Endothelial cell of umbilical vein (primary cell): ENCODE data around the gene UPF2. TPM values are rescaled to one million over a fixed set of nuclear protein-coding genes. Genes with fewer than 3 reads are reported as not detected.
"Not testable (repeated sequence)": the region's sequence is repeated elsewhere in the genome, so short reads cannot be mapped to it uniquely, and the experiment has no call there.

Experiments used
- BruUV-seq: library from RNA; stranded (reverse); fragments of 400-500 nt; replicated peaks from 2 replicates; lab custom pipeline; 2021; lab: Mats Ljungman, UMichigan
- CTCF ChIA-PET: fragments of 300-600, 350-600 bp; sonication (Branson Sonifier 250); formaldehyde crosslinking; loops from one replicate; lab custom pipeline; 2021; ENCODE audit warnings: antibody characterized with exemption, inconsistent platforms; lab: Charles Lee
- POLR2A ChIA-PET: fragments of 300-600, 350-600 bp; sonication (Branson Sonifier 250); formaldehyde crosslinking; loops from one replicate; lab custom pipeline; 2021; ENCODE audit warnings: antibody characterized with exemption, inconsistent platforms; lab: Charles Lee
- DNase-seq: peaks from one replicate; pipeline ENCODE4 v3.0.0-alpha.2; 2011; ENCODE audit warnings: low read depth, low spot score
- FAIRE-seq: peaks from 2 replicates; lab custom pipeline; 2011; peaks lifted over from hg19 to GRCh38; lab: Jason Lieb, UNC
- H2AFZ ChIP-seq: 2 replicates; pipeline ENCODE4 v1.6.0; 2012; ENCODE audit warnings: low read depth, low read length, control low read depth, inconsistent platforms
- H3K27ac ChIP-seq: 2 replicates; pipeline ENCODE4 v1.5.1; 2011; ENCODE audit warnings: low read depth, mild to moderate bottlenecking, control low read depth, low read length, moderate library complexity; ENCODE audit not compliant: insufficient read depth
- H3K27me3 ChIP-seq, 2 experiments: 2 replicates each; pipeline versions ENCODE4 v1.6.0 to v1.6.1; 2011; ENCODE audit warnings: low read length in 2 of 2, mixed read lengths in 1 of 2; ENCODE audit not compliant: control insufficient read depth in 2 of 2, insufficient read depth in 2 of 2
- H3K36me3 ChIP-seq, 2 experiments: 2 replicates in 1 of 2; 3 replicates in 1 of 2; pipeline ENCODE4 v1.5.1; 2011; ENCODE audit warnings: low read length in 2 of 2, mild to moderate bottlenecking in 1 of 2, moderate library complexity in 1 of 2; ENCODE audit not compliant: control insufficient read depth in 2 of 2, insufficient read depth in 2 of 2; ENCODE audit errors: extremely low read depth in 1 of 2
- H3K4me1 ChIP-seq: 3 replicates; pipeline ENCODE4 v1.5.1; 2011; ENCODE audit warnings: mild to moderate bottlenecking, low read length; ENCODE audit not compliant: control insufficient read depth, insufficient read depth; ENCODE audit errors: extremely low read depth
- H3K4me2 ChIP-seq: 2 replicates; pipeline ENCODE4 v1.6.1; 2011; ENCODE audit warnings: low read length, control low read depth, mixed read lengths; ENCODE audit not compliant: insufficient read depth
- H3K4me3 ChIP-seq, 3 experiments: fragments of 200-600 bp in 1 of 3; sonication (generic), shearing (Covaris generic) in 1 of 3; replicated peaks in 1 of 3; 2 replicates each; pipeline ENCODE4 v1.5.1; 2011 to 2016; ENCODE audit warnings: control low read depth in 3 of 3, low read length in 3 of 3, mild to moderate bottlenecking in 2 of 3, inconsistent platforms in 1 of 3, low read depth in 1 of 3, moderate library complexity in 1 of 3; ENCODE audit not compliant: insufficient read depth in 1 of 3
- H3K79me2 ChIP-seq: 2 replicates; pipeline ENCODE4 v1.6.0; 2012; ENCODE audit warnings: low read length, inconsistent platforms; ENCODE audit not compliant: control insufficient read depth, insufficient read depth
- H3K9ac ChIP-seq: replicated peaks from 2 replicates; pipeline ENCODE3; 2011; ENCODE audit warnings: low read length, control low read depth; ENCODE audit not compliant: insufficient read depth; ENCODE audit errors: extremely low read depth
- H3K9me1 ChIP-seq: replicated peaks from 3 replicates; pipeline ENCODE4 v1.6.0; 2011; ENCODE audit warnings: mild to moderate bottlenecking, low read length; ENCODE audit not compliant: control insufficient read depth, insufficient read depth; ENCODE audit errors: extremely low read depth
- H3K9me3 ChIP-seq: replicated peaks from 2 replicates; pipeline ENCODE4 v1.5.1; 2012; ENCODE audit warnings: low read length, inconsistent platforms; ENCODE audit not compliant: control insufficient read depth, insufficient read depth
- H4K20me1 ChIP-seq: replicated peaks from 2 replicates; pipeline ENCODE3; 2011; ENCODE audit warnings: mild to moderate bottlenecking, low read length; ENCODE audit not compliant: control insufficient read depth, insufficient read depth; ENCODE audit errors: extremely low read depth
- CTCF ChIP-seq, 2 donors: IDR thresholded peaks; 1 replicate in 1 of 2; 2 replicates in 1 of 2; pipeline ENCODE4 v1.5.1; 2011; ENCODE audit warnings: low read length in 2 of 2, mild to moderate bottlenecking in 2 of 2, moderate library complexity in 2 of 2, control low read depth in 1 of 2, inconsistent platforms in 1 of 2, low read depth in 1 of 2; ENCODE audit not compliant: insufficient read depth in 1 of 2; ENCODE audit errors: extremely low read depth in 1 of 2
- EZH2 ChIP-seq: IDR thresholded peaks from 2 replicates; pipeline ENCODE4 v1.6.1; 2012; ENCODE audit warnings: borderline replicate concordance, low read depth, mild to moderate bottlenecking, moderate library complexity, low read length, inconsistent platforms; ENCODE audit not compliant: severe bottlenecking
- FOS ChIP-seq: IDR thresholded peaks from 2 replicates; pipeline ENCODE4 v1.6.1; 2011; ENCODE audit warnings: mild to moderate bottlenecking, low read length, moderate library complexity, borderline replicate concordance; ENCODE audit not compliant: insufficient read depth
- GATA2 ChIP-seq: IDR thresholded peaks from 2 replicates; pipeline ENCODE4 v1.7.0; 2011; ENCODE audit warnings: low read depth, mild to moderate bottlenecking, moderate library complexity, mixed read lengths, low read length; ENCODE audit not compliant: insufficient read length, insufficient read depth
- JUN ChIP-seq: IDR thresholded peaks from 2 replicates; pipeline ENCODE4 v1.6.1; 2011; ENCODE audit warnings: borderline replicate concordance, low read depth; ENCODE audit not compliant: insufficient read length, insufficient read depth
- MYC ChIP-seq: IDR thresholded peaks from one replicate; pipeline ENCODE4 v1.6.1; 2011; ENCODE audit warnings: mild to moderate bottlenecking, low read depth, low read length
- POLR2A ChIP-seq: IDR thresholded peaks from 2 replicates; pipeline ENCODE4 v1.6.1; 2012; ENCODE audit warnings: low read depth, mild to moderate bottlenecking, control low read depth, low read length
- POLR2AphosphoS5 ChIP-seq: IDR thresholded peaks from 2 replicates; pipeline ENCODE4 v1.6.1; 2012; ENCODE audit warnings: low read depth, mild to moderate bottlenecking, control low read depth, low read length, moderate library complexity; ENCODE audit not compliant: insufficient read depth
- dilution Hi-C: fragments of 300-500 bp; cut with MboI; formaldehyde crosslinking; loops from one replicate; pipeline ENCODE4 v1.15.0; 2019; ENCODE audit warnings: low sequenced_read_pairs; ENCODE audit not compliant: extremely low pct_ligation_motif_present
- intact Hi-C: fragments of 100-400 bp; cut with micrococcal nuclease; formaldehyde crosslinking; loops from one replicate; pipeline ENCODE4 v1.10.0; 2022
- polyA plus RNA-seq, 4 experiments: library from polyadenylated mRNA; depleted of rRNA in 3 of 4; stranded (reverse) in 3 of 4; unstranded in 1 of 4; fragments of >200 nt; gene quantifications; 2 replicates each; pipeline versions ENCODE4 v1.2.1 to v1.2.3, GENCODE V29; 2011 to 2012; ENCODE audit warnings: missing spikeins in 1 of 4
- total RNA-seq: library from RNA; stranded (reverse); gene quantifications from 2 replicates; pipeline ENCODE4 v1.2.3, GENCODE V29; 2021
- TF ChIP-seq, protein P1 (sequence below): IDR thresholded peaks from 2 replicates; pipeline ENCODE4 v1.6.1; 2011; ENCODE audit not compliant: insufficient read depth, insufficient read length

The UPF2 gene
- total and polyA plus RNA-seq, 2 donors (not counting 3 experiments of a cell fraction or from before 2014, with no cell fraction given) = 4.8 to 27.7 TPM

DNA sequence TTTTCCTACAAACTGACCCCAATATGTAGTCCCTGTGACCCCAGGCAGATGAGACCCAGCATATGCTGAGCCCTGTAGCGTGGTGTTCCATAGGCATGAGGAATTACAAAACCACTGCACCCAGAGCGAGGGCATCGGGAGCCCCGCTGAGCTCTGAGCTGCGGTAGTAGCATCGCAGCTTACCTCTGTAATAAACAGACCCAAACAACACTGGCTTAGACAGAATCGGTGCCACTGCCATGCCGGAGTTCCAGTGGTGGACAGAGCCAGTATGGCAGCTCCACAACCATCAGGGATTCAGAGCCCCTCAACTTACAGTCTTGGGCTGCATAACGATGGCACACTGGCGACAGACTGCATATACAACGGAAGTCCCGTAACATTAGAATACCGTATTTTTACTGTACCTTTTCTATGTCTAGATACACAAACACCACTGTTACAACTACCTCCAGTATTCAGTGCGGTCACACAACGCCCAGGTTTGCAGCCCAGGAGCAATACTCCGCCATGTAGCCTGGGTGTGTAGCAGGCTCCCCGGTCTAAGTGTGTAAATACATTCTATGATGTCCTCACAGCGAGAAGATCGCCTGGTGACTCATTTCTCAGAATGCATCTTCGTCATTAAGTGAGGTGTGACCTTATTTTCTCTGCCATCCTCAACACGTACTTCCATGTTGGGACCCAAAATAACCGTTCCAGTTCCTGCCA is 150.7 kb downstream of the UPF2 start:
- Histone ChIP-seq H3K4me2 (no peak overlapping the region), H4K20me1 (no peaks in the 10 kb centered on the region), H3K79me2 (no peaks in the 10 kb centered on the region), H3K9me3 (no peaks in the 10 kb centered on the region), H3K27ac (no peak overlapping the region), H3K9ac (no peak overlapping the region), H3K4me3 (no peak overlapping the region), H3K27me3 (no peaks in the 10 kb centered on the region), H3K4me1 (no peaks in the 10 kb centered on the region), H2AFZ (no peak overlapping the region), H3K9me1 (no peaks in the 10 kb centered on the region), H3K36me3 (no peaks in the 10 kb centered on the region)
- TF ChIP-seq POLR2AphosphoS5 (no peak), MYC (no peak), EZH2 (no peak), JUN (no peak), POLR2A (no peak), CTCF (IDR thresholded peaks at IDR 0.05; ENCODE audit: extremely low read depth in 1 of 2, insufficient read depth in 1 of 2, low read depth in 1 of 2, low read length in 2 of 2) (no peak), GATA2 (no peak), FOS (no peak)
- TF ChIP-seq, protein P1, sequence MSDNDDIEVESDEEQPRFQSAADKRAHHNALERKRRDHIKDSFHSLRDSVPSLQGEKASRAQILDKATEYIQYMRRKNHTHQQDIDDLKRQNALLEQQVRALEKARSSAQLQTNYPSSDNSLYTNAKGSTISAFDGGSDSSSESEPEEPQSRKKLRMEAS = no peak
- ChIA-PET CTCF (interaction anchor here (1.0 kb wide), 1 partner anchor 10 kb away, joined by 4 read pairs; no protein-coding TSS in a partner anchor), POLR2A (no interaction called here)
- intact Hi-C loops = no loop called here
- dilution Hi-C loops = no loop called here
- no peak for FAIRE-seq
- DNase-seq = no peak
- BruUV-seq = no TSS peak

DNA sequence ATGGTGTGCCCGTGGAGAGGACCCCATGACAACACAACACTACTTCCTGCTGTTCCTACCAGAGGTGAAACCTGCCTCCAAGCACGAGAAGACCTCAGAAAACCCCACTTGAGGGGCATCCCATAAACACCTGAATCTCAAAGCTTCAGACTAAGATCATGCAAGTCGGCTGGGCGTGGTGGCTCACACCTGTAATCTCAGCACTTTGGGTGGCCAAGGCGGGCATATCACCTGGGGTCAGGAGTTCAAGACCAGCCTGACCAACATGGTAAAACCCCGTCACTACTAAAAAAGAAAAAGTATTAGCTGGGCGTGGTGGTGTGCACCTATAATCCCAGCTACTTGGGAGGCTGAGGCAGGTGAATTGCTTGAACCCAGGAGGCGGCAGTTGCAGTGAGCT is 153.3 kb downstream of the UPF2 start:
- dilution Hi-C loops, CTCF ChIA-PET: not testable (repeated sequence)

More for the DNA sequence above, 153.3 kb downstream of the UPF2 start:
- H3K27me3 ChIP-seq, H3K27ac ChIP-seq, H2AFZ ChIP-seq, intact Hi-C loops, FAIRE-seq, H3K4me3 ChIP-seq, H3K9me3 ChIP-seq, H3K9ac ChIP-seq, H3K4me2 ChIP-seq, H3K79me2 ChIP-seq, H3K36me3 ChIP-seq, BruUV-seq, H3K4me1 ChIP-seq, DNase-seq, POLR2A ChIA-PET, H4K20me1 ChIP-seq, H3K9me1 ChIP-seq: not testable (repeated sequence)
